NCI-H1694 (cell line): ENCODE results near the gene RGL2.
"Not testable (repeated sequence)": the region's sequence is repeated elsewhere in the genome, so short reads cannot be mapped to it uniquely, and the experiment has no call there.

ENCODE experiments used
- DNase-seq: peaks from one replicate; lab custom pipeline; 2025; lab: John Stamatoyannopoulos, UW

RGL2 gene

GRCh38 chr6:33292996-33293682 is 5.6 kb downstream of the RGL2 start:
- DNase-seq: no peak

- no peak for DNase-seq
Measured at GRCh38 chr6:33290459-33290858, 8.3 kb downstream of the RGL2 start.

GRCh38 chr6:33289784-33290315 is 8.9 kb downstream of the RGL2 start:
- DNase-seq: no peak

GRCh38 chr6:33288921-33289783 is 9.6 kb downstream of the RGL2 start, which contains the start of the genes PFDN6 and WDR46:
Gene PFDN6, plus strand, starts transcription at chr6:33289601. Its CDS starts 256 bp downstream, at chr6:33289857.
Gene WDR46, minus strand, starts transcription at chr6:33289239. Its CDS starts 69 bp downstream, at chr6:33289170.
- peak; percentile 73 for DNase-seq

- DNase-seq: no peak
Measured at GRCh38 chr6:33288141-33288920, 10.4 kb downstream of the RGL2 start.

- DNase-seq: no peak
Measured at GRCh38 chr6:33286946-33287914, 11.5 kb downstream of the RGL2 start.

GRCh38 chr6:33285214-33285613 is 13.5 kb downstream of the RGL2 start:
- not testable (repeated sequence) for DNase-seq

- DNase-seq: no peak
Measured at GRCh38 chr6:33280539-33280938, 18.2 kb downstream of the RGL2 start.

GRCh38 chr6:33279971-33280511 is 18.7 kb downstream of the RGL2 start:
- peak; percentile 64 for DNase-seq

- no peak for DNase-seq
Measured at GRCh38 chr6:33279257-33279695, 19.5 kb downstream of the RGL2 start.

- DNase-seq: no peak
Measured at GRCh38 chr6:33278810-33279209, 19.9 kb downstream of the RGL2 start.

GRCh38 chr6:33278392-33278741 is 20.4 kb downstream of the RGL2 start:
- DNase-seq: no peak

GRCh38 chr6:33277663-33278391 is 20.9 kb downstream of the RGL2 start:
- DNase-seq: no peak

- DNase-seq: no peak
Measured at GRCh38 chr6:33276864-33277662, 21.7 kb downstream of the RGL2 start, which contains the start of gene B3GALT4. Gene B3GALT4, plus strand, starts transcription at chr6:33277123. Its CDS starts 297 bp downstream, at chr6:33277420.

- no peak for DNase-seq
Measured at GRCh38 chr6:33276581-33276863, 22.2 kb downstream of the RGL2 start.

GRCh38 chr6:33275795-33276580 is 22.8 kb downstream of the RGL2 start:
- DNase-seq: not testable (repeated sequence)

GRCh38 chr6:33273924-33274902 is 24.5 kb downstream of the RGL2 start:
- DNase-seq: no peak
